Fibroblast of peridontal ligament (primary cell): ENCODE data around the gene PLPPR5.
"Not testable (repeated sequence)": the region's sequence is repeated elsewhere in the genome, so short reads cannot be mapped to it uniquely, and the experiment has no call there.

Source experiments
- DNase-seq: peaks from one replicate; pipeline ENCODE4 v3.0.0-alpha.2; 2010; ENCODE audit errors: extremely low read depth

Gene PLPPR5

GRCh38 chr1:99004861-99005442, at the start of gene PLPPR5:
Gene PLPPR5, minus strand, starts transcription at chr1:99004861. Its CDS starts 190 bp downstream, at chr1:99004671.
- DNase-seq, result no peak

DNA sequence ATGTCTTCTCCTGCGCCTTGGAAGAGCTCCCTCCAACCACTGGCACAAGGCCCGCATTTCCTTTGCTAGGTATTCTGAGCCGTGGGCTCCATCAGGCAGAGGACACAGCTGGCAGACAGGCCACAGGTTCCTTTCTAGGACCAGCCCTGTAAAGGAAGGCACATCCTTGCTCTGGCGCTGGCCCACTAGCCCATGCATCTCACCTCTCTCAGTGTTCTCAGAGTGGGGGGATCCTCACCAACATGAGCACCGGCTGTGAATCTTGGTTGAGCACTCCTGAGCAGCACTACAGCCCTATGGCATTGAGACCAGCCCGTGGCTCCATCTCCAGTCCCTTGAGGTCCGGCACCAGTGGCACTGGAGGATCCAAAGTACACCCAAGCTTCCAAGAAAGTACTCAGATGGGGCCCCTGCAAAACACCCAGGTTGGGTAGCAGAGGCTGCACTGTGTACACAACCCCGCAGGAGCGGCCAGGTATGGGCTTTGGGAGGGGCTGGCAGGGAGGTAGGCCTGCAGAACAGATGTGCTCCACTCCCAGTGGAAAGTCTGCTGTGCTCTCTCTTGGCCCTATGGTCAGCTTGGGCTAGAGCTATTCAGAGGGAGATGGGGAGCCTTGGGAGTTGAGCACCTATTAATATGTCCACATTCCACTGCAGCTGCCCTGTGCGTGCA, 47.1 kb upstream of the PLPPR5 start:
- no peak for DNase-seq

GRCh38 chr1:99049745-99050144, 45.1 kb upstream of the PLPPR5 start:
- DNase-seq, result no peak

- not testable (repeated sequence) for DNase-seq
Measured at GRCh38 chr1:99036746-99037145, 32.1 kb upstream of the PLPPR5 start.

DNA sequence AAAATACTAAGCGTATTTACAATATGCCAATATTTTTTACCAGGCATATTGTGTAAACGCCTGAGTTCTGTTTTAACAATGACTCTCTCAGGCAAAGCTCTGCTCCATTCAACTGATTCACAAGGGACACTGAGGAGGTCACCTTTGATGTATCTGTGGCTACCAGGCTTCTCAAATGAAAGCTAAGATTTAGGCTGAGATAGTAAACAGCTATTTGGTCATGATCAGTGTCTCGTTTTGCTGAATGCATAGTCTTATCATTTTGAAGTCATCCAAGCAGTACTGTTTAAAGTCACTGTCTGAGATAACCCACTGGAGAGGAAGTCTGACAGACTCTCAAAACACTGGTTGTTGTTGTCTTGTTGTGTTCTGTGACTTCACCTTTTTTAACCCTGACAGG, 13.7 kb upstream of the PLPPR5 start:
- DNase-seq, result no peak

GRCh38 chr1:99017655-99018054, 13.0 kb upstream of the PLPPR5 start:
- no peak for DNase-seq

DNA sequence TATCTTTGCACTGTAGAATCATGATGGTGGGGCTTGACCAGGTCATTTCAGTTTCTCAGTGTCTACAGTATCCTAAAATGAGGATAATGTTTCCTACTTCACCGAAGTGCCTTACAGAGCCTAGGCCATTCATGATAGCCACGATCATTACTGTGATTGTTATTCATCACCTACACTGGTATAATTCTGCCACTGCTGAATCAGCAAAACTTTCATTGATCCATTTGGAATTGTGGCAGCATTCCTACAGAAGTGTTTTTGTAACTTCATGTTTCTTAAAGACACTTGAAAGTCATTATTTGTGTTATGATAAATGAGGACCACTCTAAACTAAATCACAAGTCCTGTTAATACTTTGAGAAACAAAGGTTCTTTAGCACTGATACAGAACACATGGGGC, 6.0 kb upstream of the PLPPR5 start:
- no peak for DNase-seq

- DNase-seq, result no peak
Measured at GRCh38 chr1:99007366-99007765, 2.7 kb upstream of the PLPPR5 start.

GRCh38 chr1:99005537-99005942, 879 bp upstream of the PLPPR5 start:
- DNase-seq, result no peak

GRCh38 chr1:99004254-99004860, 304 bp downstream of the PLPPR5 start:
- DNase-seq, result no peak

- no peak for DNase-seq
Measured at GRCh38 chr1:99003581-99004253, 944 bp downstream of the PLPPR5 start.

GRCh38 chr1:98992844-98993243, 11.8 kb downstream of the PLPPR5 start:
- DNase-seq, result no peak

GRCh38 chr1:98991127-98992012, 13.3 kb downstream of the PLPPR5 start:
- peak; percentile 48 for DNase-seq

DNA sequence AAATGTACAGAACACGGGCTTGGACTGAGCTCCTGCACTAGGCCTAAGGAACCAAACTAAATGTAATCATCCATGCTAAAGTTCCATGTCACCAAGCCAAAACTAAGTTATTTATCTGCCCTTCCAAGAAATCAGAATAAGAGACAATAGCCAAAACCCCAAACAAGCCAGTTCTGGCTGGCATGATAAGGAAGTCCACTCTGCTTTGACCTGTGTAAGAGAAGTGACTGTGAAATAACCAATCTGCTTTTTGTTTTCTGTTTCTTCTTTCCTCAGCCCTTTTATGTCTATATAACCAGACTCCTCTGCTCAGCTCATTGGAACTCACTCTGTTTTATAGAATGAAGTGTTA, 15.1 kb downstream of the PLPPR5 start:
- DNase-seq, result no peak

- no peak for DNase-seq
Measured at GRCh38 chr1:98988904-98989555, 15.6 kb downstream of the PLPPR5 start.

DNA sequence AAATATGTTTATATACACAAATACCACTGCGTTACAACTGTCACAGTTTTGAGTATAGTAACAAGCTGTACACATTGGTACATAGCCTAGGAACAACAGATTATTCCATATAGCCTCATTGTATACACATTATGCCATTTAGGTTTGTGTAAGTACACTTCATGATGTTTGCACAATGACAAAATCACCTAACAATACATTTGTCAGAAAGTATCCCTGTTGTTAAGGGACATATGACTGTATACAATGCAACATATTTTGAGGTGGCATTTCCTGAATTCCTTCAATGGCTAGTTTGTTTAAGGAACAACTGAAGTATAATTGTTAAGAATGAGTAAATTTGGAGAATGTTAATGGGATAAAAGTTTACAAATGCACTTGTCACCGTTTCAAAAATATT, 19.0 kb downstream of the PLPPR5 start:
- DNase-seq, result no peak

DNA sequence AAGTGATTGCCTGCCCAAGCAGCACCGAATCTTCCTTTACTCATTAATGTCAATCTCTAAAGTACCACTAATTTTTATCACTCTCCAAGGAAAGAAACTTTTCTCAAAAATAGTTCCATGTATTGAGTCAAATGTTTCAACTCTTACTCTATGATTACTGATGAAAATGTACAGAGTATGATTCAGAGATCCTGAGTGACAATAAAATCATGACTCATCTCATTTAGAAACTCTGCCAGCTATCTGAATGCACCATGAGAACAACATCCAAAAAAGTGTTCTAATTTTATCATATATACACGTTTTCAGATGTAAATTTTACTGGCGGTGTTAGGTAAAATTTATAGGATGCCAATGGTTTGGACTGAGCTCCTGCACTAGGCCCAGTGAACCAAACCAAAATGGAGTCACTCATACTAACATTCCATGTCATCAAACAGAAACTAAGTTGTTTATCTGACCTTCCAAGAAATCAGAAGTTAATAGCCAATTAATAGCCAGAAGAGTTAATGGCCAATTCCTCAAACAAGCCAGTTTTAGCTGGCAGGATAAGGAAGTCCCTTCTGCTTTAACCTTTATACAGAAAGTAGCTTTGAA, 22.6 kb downstream of the PLPPR5 start:
- peak; percentile 15 for DNase-seq

GRCh38 chr1:98979463-98979862, 25.2 kb downstream of the PLPPR5 start:
- no peak for DNase-seq

GRCh38 chr1:98975810-98976209, 28.9 kb downstream of the PLPPR5 start:
- DNase-seq, result no peak

DNA sequence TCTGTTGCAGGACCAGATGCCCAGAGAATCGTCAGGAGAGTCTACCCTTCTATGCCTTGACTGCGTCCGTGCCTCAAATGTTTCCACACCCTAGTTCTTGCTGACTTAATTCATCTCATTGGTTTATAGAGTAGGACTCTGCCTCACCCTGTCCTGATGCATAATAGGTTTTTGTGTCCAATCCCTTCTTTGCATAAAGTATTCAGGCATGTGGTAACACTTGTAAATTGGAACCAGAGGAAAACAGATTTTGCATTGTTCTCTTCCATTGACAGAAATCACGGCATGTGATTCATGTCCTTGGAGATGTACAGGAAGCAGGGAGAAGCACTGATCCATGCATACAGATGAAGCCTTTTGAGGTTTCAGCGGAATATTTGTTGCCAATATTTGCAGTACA, 29.5 kb downstream of the PLPPR5 start:
- no peak for DNase-seq
